ENCODE results near the gene EXD1. TPM values are rescaled to one million over a fixed set of nuclear protein-coding genes. Genes with fewer than 3 reads are reported as not detected.

EXD1 gene
- total and polyA plus RNA-seq, 2 of the 13 experiments (the other 11 are each of a cell fraction or from before 2014, with no cell fraction given): not detected

DNA sequence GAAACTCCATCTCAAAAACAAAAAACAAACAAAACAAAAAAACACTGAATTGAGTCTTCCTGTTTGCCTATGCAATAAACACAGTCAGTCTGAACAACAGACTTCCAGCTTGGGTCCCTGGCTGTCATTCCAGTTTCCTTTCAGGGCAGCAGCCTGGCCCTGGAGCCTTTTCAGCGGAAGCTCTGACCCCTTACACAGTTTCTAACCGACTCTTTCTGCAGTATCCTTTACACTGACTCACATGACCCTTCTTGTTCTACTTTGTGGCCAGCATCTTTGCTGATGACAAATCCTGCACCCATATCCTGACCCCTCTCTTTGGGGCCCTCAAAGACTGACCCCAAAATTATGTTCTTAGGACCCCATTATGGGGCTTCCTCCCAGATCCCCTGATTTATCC lies 76.1 kb downstream of the EXD1 start (continued):
- TF ChIP-seq, protein P1, sequence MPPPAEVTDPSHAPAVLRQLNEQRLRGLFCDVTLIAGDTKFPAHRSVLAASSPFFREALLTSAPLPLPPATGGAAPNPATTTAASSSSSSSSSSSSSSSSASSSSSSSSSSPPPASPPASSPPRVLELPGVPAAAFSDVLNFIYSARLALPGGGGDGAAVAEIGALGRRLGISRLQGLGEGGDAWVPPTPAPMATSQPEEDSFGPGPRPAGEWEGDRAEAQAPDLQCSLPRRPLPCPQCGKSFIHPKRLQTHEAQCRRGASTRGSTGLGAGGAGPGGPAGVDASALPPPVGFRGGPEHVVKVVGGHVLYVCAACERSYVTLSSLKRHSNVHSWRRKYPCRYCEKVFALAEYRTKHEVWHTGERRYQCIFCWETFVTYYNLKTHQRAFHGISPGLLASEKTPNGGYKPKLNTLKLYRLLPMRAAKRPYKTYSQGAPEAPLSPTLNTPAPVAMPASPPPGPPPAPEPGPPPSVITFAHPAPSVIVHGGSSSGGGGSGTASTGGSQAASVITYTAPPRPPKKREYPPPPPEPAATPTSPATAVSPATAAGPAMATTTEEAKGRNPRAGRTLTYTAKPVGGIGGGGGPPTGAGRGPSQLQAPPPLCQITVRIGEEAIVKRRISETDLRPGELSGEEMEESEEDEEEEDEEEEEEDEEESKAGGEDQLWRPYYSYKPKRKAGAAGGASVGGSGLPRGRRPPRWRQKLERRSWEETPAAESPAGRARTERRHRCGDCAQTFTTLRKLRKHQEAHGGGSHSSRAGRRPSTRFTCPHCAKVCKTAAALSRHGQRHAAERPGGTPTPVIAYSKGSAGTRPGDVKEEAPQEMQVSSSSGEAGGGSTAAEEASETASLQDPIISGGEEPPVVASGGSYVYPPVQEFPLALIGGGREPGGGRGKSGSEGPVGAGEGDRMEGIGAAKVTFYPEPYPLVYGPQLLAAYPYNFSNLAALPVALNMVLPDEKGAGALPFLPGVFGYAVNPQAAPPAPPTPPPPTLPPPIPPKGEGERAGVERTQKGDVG (CRISPR knock-in tag; IDR thresholded peaks at IDR 0.05; ENCODE audit: borderline replicate concordance): no peak
- TF ChIP-seq REXO4 (CRISPR knock-in tag; IDR thresholded peaks at IDR 0.05; ENCODE audit: borderline replicate concordance) (no peak), MTA1 (CRISPR knock-in tag; IDR thresholded peaks at IDR 0.05; ENCODE audit: borderline replicate concordance) (no peak), MEIS2 (CRISPR knock-in tag; IDR thresholded peaks at IDR 0.05) (no peak), ESRRA (CRISPR knock-in tag; IDR thresholded peaks at IDR 0.05; ENCODE audit: low read depth) (no peak), HNRNPL (IDR thresholded peaks at IDR 0.05; ENCODE audit: low read depth, low read length) (no peak), SNAI1 (CRISPR knock-in tag; IDR thresholded peaks at IDR 0.05; ENCODE audit: borderline replicate concordance) (no peak), ZNF256 (CRISPR knock-in tag; conservative IDR thresholded peaks at IDR 0.05) (no peak)

DNA sequence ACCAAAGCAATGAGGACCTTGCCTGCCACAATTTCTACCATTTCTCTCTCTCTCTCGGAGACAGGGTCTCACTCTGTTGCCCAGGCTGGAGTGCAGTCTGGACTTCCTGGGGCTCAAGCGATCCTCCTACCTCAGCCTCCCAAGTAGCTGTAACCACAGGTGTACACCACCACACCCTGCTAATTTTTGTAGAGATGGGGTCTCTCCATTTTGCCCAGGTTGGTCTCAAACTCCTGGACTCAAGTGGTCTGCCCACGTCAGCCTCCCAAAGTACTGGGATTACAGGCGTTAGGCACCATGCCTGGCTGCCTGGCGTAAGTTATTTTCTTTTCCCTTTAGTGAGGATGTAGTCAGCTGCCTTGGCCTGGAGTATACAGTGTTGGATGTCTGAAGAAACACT lies 76.8 kb downstream of the EXD1 start:
- peak; percentile 56 for TF ChIP-seq ZNF460 (CRISPR knock-in tag; IDR thresholded peaks at IDR 0.05; ENCODE audit: borderline replicate concordance)
- TF ChIP-seq ZSCAN20 (CRISPR knock-in tag; IDR thresholded peaks at IDR 0.05; ENCODE audit: borderline replicate concordance): no peak
- 0 out of 2 replicates have a peak, but pooled peaks have one; percentile 13 for TF ChIP-seq ZNF121 (CRISPR knock-in tag; IDR thresholded peaks at IDR 0.05)
- Histone ChIP-seq H3K27me3 (ENCODE audit: control insufficient read depth in 1 of 2, insufficient read depth in 2 of 2, low read length in 2 of 2) (no peaks in the 10 kb centered on the region), H3K4me1 (ENCODE audit: insufficient read depth, low read length) (peaks cover 29% of the 10 kb centered on the region), H3K36me3 (replicated peaks in 1 of 2; ENCODE audit: control insufficient read depth in 1 of 2, insufficient read depth in 2 of 2, low read length in 2 of 2) (no peaks in the 10 kb centered on the region), H3K9me3 (ENCODE audit: low read length) (no peaks in the 10 kb centered on the region), H3K4me3 (replicated peaks in 1 of 3; ENCODE audit: insufficient read depth in 1 of 3, low read depth in 2 of 3, low read length in 3 of 3) (no peak overlapping the region), H4K20me1 (ENCODE audit: insufficient read depth, low read length) (no peaks in the 10 kb centered on the region), H3K79me2 (ENCODE audit: insufficient read depth, low read length) (no peaks in the 10 kb centered on the region), H3K4me2 (ENCODE audit: low read depth, low read length) (peak overlapping the region; percentile 7; the same call in 1 of the 2 replicates), H2AFZ (ENCODE audit: low read length) (no peak overlapping the region), H3K27ac (ENCODE audit: extremely low read length, insufficient read depth, low read length) (no peak overlapping the region), H3K9ac (ENCODE audit: insufficient read depth, low read depth, low read length) (no peak overlapping the region)
- intact Hi-C loops (cut with micrococcal nuclease; ENCODE audit: unreplicated experiment): no loop called here
- DNase-seq (ENCODE audit: low spot score): no peak
- WGBS (ENCODE audit: low lambda C conversion rate): 52% methylated on average over 5 of the region's 5 CpGs
- no peak for FAIRE-seq
- in situ Hi-C loops (cut with HindIII; ENCODE audit: extremely low pct_ligation_motif_present, low pct_unique_long_range_greater_than_20kb): no loop called here
- no peak for ATAC-seq
- no TSS peak for BruUV-seq (replicated peaks)
- ChIA-PET POLR2A (no interaction called here), CTCF (ENCODE audit: low intra/inter-chr PET ratio, low total read pairs) (no interaction called here)

All from HepG2 (cell line).